HG03442 (cell line): ENCODE measurements around the gene IL20RA.
A peak's percentile ranks its signal among the peaks of the same experiment; 100 is the strongest.
"Not testable (repeated sequence)": the region's sequence is repeated elsewhere in the genome, so short reads cannot be mapped to it uniquely, and the experiment has no call there.

Experiments used
- ATAC-seq: cut with Tn5 transposase; IDR thresholded peaks from one replicate; pipeline ENCODE4 v1.9.1; 2021; ENCODE audit warnings: mild to moderate bottlenecking, moderate library complexity; ENCODE audit not compliant: unreplicated experiment

IL20RA gene

DNA sequence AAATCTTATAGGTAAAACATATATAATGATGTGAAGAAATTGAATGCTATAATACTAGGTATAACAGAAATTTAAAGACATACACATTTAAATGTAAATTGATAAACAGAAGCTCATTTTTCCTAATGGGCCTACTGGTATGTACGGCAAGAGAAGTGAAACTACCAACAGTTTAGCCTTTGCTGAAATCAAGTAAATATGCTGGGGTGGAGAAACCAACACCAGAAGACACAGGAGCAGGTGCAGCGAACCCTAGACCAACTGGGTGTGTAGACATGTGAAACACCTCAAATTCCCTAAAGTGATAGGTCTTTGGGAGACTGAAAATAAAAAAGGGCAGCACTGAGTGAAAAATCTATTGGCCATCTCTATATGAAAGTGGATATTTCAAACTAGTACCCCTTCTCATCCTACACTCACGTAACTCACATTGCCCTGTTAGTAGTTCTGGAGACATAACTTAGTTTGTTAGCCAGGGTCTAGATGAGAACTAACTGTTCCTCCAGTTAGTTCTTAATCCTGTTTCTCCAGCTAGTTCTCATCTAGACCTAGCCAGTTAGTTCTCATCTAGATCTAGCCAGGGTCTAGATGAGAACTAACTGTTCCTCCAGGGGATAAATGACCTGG, 69.6 kb downstream of the IL20RA start:
- no peak for ATAC-seq

DNA sequence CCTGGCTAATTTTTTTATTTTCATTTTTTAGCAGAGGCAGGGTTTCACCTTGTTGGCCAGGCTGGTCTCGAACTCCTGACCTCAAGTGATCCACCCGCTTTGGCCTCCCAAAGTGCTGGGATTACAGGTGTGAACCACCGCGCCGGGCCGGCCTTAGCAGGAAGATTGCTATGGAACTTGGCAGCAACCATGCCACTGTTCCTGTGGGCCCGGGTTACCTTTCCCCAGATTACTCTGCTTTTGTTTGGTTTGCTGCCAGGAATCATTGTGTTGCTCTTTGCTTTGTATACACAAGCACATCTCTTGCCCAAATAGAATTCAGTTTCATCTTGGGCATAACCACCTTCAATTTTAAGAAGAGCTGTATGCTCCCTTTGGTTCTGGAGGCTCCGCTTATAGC, 71.0 kb downstream of the IL20RA start:
- ATAC-seq, result not testable (repeated sequence)

- ATAC-seq, result no peak
These were observed 73.2 kb downstream of the IL20RA start for GRCh38 chr6:136971609-136972008.

DNA sequence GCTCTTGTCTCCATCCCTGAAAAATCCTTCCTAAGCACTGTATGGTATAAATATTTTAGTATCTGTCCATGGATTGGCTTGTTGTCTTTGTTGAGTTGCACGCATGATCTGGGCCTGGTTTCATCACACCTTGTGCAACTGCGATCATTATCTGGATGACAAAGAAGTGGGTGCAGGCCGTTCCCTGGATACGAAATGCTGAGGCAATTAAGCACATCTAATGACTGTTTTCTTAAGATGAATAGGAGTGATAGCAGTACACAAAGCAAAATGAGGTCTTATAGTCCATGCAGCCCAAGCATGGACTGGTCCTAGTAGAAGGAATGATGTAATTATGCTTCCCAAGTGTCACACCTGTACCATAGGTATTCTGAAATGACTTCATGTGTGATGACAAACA, 74.8 kb downstream of the IL20RA start:
- no peak for ATAC-seq

DNA sequence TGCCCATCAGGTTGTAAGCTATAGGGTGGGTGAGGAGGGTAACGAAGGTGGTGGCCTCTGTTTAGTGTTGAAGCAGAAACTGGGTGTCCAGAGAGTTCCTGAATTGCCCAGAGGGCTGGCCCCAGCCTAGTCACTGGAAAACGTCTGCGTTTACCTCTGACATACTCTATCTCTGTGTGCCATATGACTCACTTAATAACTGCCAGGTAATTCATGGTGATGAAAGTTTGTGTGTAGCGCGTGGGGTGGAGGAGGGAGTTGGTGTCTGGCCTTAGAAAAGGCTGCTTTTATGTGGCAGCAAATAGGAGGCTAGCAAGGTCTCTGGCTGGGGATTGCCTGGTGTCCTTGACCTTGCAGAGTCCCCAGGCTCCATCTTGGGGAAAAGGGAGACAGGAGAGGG, 75.3 kb downstream of the IL20RA start:
- no peak for ATAC-seq

DNA sequence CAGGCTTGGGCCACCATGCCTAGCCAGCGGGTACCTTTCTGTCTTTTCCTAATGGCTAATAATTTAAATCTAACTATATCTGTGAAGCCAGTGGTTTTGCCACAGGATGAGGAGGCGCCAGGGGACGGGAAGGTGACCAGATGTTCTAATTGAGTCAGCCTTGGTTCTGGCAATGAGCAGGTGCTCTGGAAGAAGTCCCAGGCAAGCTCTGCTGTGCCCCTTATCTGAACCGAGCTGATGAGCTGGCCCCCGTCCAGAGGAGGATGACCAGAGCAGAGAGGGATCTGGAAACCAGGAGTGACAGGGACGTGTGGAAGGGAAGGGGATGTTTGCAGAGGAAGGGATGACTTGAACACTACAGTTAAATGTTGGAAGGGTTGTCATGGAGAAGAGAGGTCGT, 75.9 kb downstream of the IL20RA start:
- ATAC-seq, result no peak

GRCh38 chr6:136967876-136968752, 76.7 kb downstream of the IL20RA start:
- peak; percentile 90 for ATAC-seq

- no peak for ATAC-seq
These were observed 80.4 kb downstream of the IL20RA start for GRCh38 chr6:136964398-136964797.

DNA sequence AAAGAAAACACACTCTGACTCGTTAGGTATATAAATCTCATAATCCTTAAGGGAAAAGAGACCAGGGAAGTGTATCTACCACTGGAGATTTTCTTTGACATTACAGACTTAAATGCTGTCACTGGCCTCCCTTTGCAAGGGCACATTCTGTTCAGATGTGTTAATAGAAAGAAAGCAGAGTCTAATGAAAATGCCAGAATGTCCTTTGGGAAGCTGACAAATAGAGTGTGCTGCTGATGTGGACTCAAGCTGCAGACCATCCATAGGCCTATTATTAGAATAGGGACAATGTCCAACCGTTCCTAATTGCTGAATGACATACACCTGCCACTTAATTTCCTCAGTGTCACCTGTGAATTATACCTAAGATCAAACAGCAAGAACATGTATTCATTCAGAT, 81.5 kb downstream of the IL20RA start:
- no peak for ATAC-seq

DNA sequence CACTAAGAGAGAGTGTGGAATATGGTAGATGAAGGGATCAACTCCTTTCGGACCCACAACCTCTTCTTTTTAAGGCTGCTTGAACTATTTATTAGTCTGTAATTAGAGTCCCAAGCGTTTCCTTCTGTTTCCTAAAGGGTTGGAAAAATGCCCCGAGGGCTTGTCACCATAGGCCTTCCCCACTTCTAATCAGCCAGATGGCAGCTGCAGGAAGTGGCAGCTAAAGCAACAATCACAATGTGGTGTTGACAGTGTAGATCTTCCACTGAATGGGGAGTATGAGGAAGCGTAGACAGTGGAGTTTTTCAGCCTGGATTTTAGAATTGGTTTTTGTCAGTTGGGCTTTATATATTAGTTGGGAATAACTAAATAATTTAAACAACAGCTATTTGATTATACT, 82.1 kb downstream of the IL20RA start:
- no peak for ATAC-seq

GRCh38 chr6:136961848-136962247, 82.9 kb downstream of the IL20RA start:
- no peak for ATAC-seq

- ATAC-seq, result no peak
These were observed 84.0 kb downstream of the IL20RA start for GRCh38 chr6:136960781-136961180.

DNA sequence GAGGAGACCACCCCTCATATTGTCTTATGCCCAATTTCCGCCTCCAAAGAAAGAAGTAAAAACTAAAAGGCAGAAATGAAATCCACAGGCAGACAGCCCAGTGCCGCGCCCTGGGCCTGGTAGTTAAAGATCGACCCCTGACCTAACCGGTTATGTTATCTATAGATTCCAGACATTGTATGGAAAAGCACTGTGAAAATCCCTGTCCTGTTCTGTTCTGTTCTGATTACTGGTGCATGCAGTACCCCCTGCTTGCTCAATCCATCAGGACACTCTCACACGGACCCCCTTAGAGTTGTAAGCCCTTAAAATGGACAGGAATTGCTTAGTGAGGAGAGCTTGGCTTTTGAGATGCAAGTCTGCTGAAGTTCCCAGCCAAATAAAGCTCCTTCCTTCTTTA, 84.8 kb downstream of the IL20RA start:
- ATAC-seq, result not testable (repeated sequence)

GRCh38 chr6:136959471-136959891, 85.3 kb downstream of the IL20RA start:
- no peak for ATAC-seq

- ATAC-seq, result no peak
These were observed 86.6 kb downstream of the IL20RA start for GRCh38 chr6:136958168-136958567.

DNA sequence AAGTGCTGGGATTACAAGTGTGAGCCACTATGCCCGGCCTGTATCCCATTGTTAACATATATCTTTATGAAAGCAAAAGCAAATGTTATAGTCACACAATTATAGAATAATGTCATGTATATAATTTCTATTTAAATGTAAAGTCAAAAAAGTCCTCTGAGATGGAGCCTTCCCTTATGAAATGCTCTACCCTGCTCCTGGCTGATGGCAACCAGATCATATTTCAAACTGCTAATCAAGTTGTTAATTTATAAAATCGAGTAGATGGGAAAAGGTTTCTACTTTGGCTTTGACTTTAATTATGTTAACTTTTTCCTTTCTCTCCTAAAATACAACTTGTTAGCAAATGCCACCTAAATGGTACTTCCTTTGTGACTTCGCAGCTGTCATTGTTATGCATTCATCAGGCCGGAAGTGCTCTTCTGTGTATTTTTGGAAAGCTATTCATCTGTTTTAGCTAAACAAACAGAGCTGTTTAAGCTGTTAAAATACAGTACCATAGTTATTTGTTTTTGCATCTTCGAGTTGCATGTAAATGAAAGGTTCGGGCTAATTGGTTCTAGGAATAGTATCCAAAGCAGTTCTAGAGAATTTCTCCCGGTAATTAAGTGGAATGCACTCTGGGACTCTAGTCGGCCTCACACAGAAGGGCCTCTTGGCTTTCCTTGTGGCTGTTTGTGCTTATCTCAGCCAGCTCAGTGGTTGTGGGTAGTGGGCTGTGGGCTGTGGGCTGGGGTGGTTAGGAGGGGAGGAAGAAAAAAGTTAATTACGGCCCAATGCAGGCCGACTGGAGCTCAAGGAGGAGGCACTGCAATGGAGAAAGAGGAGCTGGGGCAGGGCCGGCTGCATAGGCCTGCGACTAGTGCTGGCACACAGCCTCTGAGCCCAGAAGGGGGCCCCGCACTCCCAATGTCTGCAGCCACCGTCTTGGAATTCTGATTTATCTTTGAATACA, 87.9 kb downstream of the IL20RA start:
- no peak for ATAC-seq

DNA sequence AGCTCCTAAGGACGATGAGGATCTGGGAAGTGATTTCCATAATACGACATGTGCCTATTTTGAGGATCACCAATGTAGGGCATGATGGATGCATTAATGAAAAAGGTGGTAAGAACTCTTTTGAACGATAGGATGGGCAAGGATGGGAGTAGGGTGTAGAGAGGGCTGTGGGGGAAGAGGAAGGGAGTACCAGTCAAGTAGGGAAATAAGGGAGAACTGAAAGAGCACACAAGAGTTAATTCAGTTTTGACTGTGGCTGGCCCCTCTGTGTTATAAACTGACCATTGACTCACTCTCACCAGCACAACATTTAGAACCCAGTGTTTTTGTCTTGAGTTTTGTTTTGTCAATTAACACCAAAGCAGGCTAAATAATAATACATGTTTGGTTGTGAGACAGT, 89.6 kb downstream of the IL20RA start:
- ATAC-seq, result no peak

- no peak for ATAC-seq
These were observed 92.0 kb downstream of the IL20RA start for GRCh38 chr6:136952714-136953260.

- ATAC-seq, result no peak
These were observed 94.2 kb downstream of the IL20RA start for GRCh38 chr6:136950436-136951126.
